Stimulated activated CD4-positive, alpha-beta T cell treated with anti-CD3 and anti-CD28 coated beads, TNF-alpha, amount 100 ng/mL, for 1 hour (primary cell): ENCODE results near the gene RNF151.
"Not testable (repeated sequence)": the region's sequence is repeated elsewhere in the genome, so short reads cannot be mapped to it uniquely, and the experiment has no call there.

Source experiments
- DNase-seq, 3 donors: peaks; one replicate each; pipeline ENCODE4 v3.0.0-alpha.2; 2020; ENCODE audit warnings: low read depth in 3 of 3, low spot score in 1 of 3

Gene RNF151

DNA sequence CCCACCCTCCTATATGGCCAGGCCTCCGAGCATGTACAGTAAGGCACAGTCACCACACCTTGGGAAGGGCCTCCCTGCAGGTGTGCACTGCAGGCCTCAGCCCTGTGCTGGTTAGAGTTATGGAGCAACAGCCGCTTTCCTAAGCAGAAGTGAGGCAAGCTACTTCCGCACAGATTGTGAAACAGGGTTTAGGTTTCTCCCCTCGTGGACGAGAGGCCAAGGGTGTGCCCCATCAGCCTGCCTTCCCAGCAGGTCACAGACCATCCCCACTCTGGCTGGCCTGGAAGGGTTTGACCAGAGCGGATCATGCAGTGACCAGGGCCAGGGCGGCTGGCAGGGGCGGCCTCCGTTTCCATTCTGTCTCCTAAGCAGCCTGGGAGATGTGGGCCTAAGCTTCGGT lies 28.3 kb upstream of the RNF151 start:
- no peak for DNase-seq

DNA sequence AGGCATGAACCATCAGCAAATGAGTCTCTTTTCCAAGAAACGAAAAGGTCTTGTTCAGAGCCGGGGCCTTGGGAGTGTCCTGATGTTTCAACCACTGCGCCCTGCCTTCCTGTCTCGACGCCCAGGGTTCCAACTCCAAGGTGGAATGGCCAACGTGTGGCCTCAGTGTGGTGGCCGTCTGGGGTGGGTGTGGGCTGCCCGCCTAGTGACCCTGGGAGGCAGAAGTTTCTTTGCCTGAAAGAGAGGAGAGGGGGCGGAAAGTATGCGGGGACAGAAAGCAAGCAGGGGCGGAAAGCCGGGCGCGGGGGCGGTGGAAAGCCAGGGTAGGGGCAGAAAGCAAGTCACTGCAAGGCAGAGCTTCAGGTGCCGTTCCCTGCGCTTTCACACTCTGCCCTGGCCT lies 27.7 kb upstream of the RNF151 start:
- no peak for DNase-seq

GRCh38 chr16:1939833-1940232 lies 26.8 kb upstream of the RNF151 start:
- DNase-seq = not testable (repeated sequence)

DNA sequence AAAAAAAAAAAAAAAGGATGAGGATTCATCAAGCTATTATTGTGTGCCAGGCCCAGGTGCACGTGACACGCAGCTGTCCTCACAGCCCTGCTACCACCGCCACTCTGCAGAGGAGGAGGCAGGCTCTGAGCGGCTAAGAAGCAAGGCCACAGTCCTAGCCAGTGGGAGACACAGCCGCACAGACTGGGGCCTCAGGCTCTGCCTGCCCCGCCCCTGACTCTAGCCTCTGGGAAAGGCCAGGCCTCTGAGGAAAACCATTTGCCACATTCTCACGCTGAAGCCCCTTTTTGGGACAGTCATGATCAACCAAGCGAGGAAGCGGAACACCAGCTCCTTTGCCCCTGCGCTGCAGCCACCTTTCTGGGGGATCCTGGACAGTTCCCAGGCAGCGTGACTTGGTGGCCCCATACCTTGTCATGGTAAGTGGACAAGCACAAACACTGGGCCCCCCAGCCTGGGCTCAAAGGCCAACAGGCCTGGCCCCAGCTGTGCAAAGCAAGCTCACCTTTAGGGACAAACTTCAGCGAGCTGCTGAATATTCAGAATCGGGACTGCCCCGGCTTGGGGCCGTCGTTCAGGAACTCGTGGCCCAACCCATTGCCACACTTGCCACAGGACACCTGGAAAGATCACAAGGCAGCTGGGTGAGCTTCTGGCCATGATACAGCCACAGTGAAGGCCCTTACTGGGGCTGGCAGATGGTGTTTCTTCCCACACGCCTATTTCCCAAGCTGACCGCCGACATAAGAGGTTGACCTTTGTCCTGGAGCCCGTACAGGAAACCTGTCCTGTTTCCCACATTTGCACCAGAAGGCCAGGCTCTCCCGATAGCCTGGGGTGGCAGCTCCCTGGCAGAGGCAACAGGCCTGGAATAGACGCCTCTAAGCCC lies 26.1 kb upstream of the RNF151 start:
- no peak for DNase-seq

- DNase-seq = no peak
Measured at GRCh38 chr16:1941162-1942046, 25.3 kb upstream of the RNF151 start.

DNA sequence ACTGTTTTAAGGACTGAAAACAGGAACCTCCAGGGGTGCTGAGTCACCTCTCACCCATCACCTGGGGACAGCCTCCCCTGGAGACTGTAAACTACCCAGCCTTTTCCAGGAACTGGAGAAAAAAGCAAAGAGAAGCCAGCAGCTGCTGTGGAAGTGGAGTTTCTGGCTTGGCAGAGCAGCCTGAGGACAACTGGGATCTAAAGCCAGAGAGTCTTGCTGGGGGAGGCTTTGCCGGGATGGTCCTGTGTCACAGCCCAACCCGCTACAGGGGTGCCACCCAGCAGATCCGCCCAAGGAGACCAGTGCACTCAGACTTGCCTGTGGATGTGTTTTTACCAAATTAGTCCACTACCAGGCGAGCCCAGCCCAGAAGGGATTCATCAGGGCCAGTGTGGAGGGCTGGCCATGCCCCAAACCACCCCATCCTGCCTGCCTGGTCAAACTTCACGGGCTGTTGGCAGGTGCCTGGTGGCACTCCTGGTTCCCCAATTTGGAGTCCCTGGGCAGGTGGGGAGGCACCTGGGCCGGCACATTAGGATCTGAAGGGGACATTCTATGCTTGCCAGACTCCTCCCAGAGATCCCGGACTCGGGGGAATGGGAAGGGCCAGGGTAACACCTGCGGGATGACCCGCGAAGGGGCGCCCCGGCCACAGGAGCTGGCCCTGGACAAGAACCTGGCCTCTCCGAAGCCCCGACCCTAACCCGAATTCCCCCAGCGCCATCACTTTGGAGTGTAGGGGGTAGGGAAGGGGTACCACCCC lies 24.4 kb upstream of the RNF151 start:
- no peak for DNase-seq

DNA sequence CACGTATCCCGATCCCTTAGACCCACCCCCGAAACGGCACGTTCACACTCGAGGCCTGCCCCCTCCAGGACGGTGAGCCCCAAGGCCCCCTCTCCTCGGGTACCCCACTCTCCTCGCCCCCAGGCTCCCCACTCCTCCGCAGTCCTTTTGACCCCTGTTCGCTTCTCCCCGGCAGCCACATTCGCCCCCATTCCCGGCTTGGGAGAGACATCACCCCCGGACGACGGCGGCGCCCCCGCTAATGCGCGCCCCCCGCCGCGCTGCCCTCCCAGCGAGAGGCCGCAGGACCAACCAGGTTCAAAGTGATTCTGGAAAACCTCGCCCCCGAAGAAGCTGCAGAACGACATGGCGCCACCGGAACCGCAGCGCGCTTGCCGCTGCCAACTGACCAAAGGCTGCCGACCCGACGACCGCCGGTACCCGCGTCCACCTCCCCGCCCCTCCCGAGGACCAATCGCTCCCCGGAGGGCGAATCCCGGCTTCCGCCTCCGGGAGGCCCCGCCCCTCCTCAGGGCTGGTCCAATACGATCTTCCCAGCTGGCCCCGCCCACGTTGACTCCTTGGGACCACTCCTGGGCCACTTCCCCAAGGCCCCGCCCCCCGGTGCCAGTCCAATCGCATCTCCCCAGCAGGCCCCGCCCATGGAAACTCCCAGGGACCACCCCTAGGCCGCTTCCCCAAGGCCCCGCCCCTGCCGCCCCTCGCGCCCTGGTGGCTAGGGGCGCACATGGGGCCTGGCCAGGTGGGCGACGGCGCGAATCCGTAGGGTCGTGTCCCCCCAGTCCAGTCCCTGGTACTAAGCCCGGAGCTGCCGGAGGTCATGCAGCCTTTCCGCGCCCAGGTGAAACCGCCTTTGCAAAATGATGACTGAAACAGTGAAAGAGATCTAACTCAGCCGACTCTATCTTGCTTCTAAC lies 23.6 kb upstream of the RNF151 start, which contains the start of gene MSRB1:
Gene MSRB1, minus strand, starts transcription at position 390 of the 917 bp plus-strand sequence. Its CDS starts 43 bp downstream, at position 347.
- peak; percentile 95 to 99 (median 98) for DNase-seq

- DNase-seq = no peak
Measured at GRCh38 chr16:1944612-1945199, 21.9 kb upstream of the RNF151 start.

- no peak for DNase-seq
Measured at GRCh38 chr16:1945559-1946391, 20.9 kb upstream of the RNF151 start.

DNA sequence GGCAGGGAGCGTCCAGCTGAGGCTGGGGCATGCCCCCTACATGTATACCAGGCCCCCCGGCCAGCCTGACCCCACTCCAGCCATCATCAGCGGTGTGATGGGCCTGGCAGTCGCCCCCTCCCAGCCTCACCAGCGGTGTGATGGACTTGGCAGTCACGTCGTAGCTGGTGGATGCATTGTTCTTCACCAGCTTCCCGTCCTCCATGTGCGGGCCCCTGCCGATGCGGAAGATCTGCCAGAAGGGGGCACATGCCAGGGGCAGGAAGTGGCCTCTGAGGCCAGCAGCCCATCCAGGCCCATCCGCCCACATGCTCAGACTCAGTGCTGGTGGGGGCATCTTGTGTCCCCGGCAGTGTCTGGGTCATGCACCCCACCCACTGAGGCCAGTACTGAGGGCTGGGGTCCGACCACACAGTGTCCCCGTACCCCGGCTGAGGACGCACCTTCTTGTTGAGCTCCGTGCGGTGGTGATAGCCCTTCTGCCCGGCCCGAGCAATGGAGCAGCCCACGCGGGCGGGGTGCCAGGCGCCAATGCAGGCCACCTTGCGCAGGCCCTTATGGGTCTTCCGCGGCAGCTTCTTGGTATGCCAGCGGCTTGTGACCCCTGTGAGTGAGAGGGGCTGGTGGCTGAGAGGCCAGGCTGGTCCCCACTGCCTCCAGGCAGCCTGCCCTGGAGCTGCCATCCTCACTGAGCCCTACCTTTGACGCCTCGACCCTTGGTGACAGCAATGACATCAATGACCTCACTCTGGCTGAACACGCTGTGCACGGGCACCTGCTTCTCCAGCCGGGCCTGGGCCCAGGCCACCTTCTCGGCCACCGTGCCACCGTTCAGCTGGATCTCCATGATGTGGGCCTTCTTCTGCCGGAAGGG lies 19.9 kb upstream of the RNF151 start:
- no peak for DNase-seq

GRCh38 chr16:1947369-1947670 lies 19.3 kb upstream of the RNF151 start:
- no peak for DNase-seq

GRCh38 chr16:1949507-1949906 lies 17.1 kb upstream of the RNF151 start:
- no peak for DNase-seq

DNA sequence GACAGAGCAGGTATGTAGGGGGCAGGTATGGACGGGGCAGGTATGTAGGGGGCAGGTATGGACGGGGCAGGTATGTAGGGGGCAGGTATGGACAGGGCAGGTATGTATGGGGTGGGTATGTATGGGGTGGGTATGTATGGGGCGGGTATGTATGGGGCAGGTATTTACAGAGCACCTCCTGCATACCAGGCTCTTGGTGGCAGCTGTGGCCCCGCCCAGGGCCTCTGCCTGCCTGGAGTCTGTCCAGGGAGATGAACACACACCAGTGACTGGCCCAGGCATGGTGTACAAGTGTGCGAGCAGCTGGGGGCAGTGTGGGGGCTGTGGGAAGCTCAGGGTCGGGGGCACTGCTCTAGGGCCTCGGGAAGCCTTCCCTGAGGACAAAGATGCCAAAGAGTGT lies 16.6 kb upstream of the RNF151 start:
- DNase-seq = no peak

DNA sequence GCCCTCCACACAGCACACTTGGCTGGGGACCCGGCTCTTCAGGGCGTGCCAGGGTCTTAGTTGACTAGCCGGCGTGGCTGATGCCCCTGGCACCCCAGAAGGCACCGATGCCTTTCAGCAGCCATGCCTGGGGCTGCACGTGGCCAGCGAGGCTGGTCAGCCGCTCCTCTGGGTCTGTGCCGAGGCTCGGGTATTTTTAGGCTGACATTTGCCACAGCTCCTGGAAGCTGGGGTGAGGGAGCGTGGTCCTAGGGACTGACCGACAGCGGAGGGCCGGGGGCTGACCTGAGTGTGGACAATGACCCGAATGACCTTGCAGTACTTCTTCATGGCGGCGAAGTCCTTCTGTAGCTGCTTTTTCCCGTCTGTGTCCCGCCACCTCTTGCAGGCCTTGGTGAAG lies 16.1 kb upstream of the RNF151 start:
- no peak for DNase-seq

- no peak for DNase-seq
Measured at GRCh38 chr16:1953734-1954133, 12.9 kb upstream of the RNF151 start.

- not testable (repeated sequence) for DNase-seq
Measured at GRCh38 chr16:1957434-1958142, 9.1 kb upstream of the RNF151 start.

- not testable (repeated sequence) for DNase-seq
Measured at GRCh38 chr16:1958143-1958491, 8.5 kb upstream of the RNF151 start.
